Measurements from ENCODE around the gene COX7A2. TPM values are rescaled to one million over a fixed set of nuclear protein-coding genes. Genes with fewer than 3 reads are reported as not detected.

COX7A2 gene
- total RNA-seq, 2 experiments from 2014 or later, result 538 to 540 TPM

- CTCF ChIA-PET, result interaction anchor here (0.6 to 1.2 kb wide), 3 partner anchors 33 to 1570 kb away, joined by 3 read pairs; no protein-coding TSS in a partner anchor
- POLR2A ChIA-PET, result no interaction called here
Observed at GRCh38 chr6:75205776-75206575, 37.6 kb downstream of the COX7A2 start, which contains the start of gene COL12A1. Gene COL12A1, minus strand, starts transcription at chr6:75206053. Its CDS starts 3,261 bp downstream, at chr6:75202792.

GRCh38 chr6:75204959-75205775 is 38.4 kb downstream of the COX7A2 start:
- ChIA-PET POLR2A (no interaction called here), CTCF (interaction anchor here (0.7 kb wide), 1 partner anchor 32 kb away, joined by 3 read pairs; no protein-coding TSS in a partner anchor)

- POLR2A ChIA-PET, result no interaction called here
Observed at GRCh38 chr6:75204217-75204958, 39.2 kb downstream of the COX7A2 start.

GRCh38 chr6:75203721-75204120 is 39.9 kb downstream of the COX7A2 start:
- CTCF ChIA-PET, result interaction anchor here (1.2 to 1.5 kb wide), 2 partner anchors 21 to 1465 kb away, joined by 3 to 4 read pairs; no protein-coding TSS in a partner anchor

More at GRCh38 chr6:75204217-75204958, 39.2 kb downstream of the COX7A2 start:
- CTCF ChIA-PET, result interaction anchor here (1.2 to 1.5 kb wide), 2 partner anchors 21 to 1465 kb away, joined by 3 to 4 read pairs; no protein-coding TSS in a partner anchor

DNA sequence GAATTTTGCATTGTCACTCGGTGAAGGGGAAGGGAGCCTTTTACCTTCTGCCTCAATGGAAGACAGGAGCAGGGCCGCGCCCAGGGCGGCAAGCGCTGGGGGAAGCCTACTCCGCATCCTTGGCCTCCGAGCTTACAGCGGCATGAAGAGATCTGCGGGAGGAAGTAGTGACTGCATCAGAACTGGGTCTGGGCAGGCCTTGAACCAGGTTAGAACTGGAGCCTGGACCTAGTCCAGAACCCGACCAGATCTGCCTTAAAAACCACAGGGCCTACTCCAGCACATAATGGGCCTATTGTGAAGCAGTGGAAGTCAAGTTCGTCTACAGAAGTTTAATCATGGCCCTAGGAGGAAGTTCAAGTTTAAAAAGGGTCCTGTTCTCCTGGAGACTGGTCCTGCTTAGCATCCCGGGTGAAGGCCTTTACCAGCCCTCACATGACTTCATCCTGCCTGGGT is 40.9 kb downstream of the COX7A2 start:
- CTCF ChIA-PET, result interaction anchor here (0.6 to 1.5 kb wide), 4 partner anchors 9 to 1464 kb away, joined by 3 to 4 read pairs (median 4); no protein-coding TSS in a partner anchor
- POLR2A ChIA-PET, result no interaction called here

More at GRCh38 chr6:75203721-75204120, 39.9 kb downstream of the COX7A2 start:
- POLR2A ChIA-PET, result no interaction called here

DNA sequence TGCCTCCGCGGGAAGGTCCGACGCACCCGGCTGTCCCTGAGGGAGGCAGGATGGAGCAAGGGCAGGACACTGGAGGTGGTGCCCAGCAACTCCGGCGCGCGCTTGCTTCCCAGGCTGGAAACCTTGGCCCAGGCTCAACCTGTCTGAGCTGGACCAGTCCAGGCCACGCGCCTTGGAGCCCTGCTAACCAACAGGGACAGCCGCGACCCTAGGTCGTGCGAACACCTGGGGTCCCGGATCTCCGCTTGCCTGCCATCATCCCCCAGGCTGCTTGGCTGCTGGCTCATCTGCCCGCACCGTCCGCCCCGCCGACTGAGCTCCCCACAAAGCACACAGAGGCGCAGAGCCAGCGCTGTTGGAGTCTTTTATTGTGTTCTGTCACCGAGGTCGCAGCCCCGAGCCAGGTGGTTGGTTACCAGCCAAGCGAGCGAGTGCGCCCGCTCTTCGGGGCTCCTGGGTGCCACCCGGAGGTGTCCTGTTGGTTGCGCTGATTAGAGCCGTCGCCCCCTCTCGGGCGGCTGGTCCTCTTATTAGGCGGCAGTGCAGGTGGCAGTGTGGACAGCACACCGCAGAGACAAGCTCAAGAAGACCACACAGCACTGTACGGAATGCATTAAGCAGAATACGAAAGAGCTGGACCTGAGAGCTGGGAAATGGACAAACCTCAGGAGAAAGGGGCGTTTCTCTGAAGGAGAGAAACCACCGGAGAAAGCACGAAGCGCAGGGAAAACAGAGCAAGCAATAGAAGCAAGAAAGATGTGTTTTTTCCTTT is 41.5 kb downstream of the COX7A2 start:
- ChIA-PET CTCF (interaction anchor here (1.1 kb wide), 1 partner anchor 9 kb away, joined by 3 read pairs; no protein-coding TSS in a partner anchor), POLR2A (no interaction called here)

DNA sequence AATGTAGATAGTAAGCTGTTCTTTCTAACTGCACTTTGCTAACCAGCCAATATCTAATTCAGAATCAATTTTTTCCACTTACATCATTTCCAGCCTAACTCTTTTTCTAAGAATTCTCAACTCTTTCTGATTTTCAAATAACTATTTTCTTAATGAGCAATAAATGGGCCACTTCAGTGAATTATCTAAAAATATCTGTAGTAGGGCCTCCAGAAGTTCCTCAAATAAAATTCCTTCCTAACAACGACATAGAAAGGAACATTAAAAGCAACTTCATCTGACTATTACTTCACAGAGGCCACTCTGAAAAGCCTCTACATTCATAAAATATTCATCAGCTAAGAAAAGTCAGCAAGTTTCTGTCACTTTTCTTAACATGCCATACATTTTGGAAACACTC is 42.6 kb downstream of the COX7A2 start:
- ChIA-PET POLR2A (no interaction called here), CTCF (no interaction called here)

DNA sequence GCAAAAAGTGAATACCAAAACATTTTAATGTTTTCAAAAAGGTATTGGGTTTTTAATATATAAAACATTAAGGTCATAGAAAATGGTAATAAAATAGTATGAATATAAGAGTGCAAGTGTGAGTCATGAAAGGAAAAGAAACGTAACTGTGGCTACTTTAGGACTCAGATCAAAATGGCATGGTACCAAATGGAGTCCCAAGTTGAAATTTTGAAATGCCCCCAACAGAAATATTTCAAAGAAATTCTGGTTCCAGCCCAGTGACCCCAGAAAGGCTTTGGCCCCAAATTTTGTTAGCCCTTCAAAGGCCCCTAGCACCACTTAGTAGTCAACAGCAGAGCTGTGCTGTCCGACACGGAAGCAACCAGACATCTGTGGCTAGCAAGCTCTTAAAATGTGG is 43.7 kb downstream of the COX7A2 start:
- ChIA-PET POLR2A (no interaction called here), CTCF (interaction anchor here (1.0 kb wide), 1 partner anchor 10 kb away, joined by 3 read pairs; no protein-coding TSS in a partner anchor)

DNA sequence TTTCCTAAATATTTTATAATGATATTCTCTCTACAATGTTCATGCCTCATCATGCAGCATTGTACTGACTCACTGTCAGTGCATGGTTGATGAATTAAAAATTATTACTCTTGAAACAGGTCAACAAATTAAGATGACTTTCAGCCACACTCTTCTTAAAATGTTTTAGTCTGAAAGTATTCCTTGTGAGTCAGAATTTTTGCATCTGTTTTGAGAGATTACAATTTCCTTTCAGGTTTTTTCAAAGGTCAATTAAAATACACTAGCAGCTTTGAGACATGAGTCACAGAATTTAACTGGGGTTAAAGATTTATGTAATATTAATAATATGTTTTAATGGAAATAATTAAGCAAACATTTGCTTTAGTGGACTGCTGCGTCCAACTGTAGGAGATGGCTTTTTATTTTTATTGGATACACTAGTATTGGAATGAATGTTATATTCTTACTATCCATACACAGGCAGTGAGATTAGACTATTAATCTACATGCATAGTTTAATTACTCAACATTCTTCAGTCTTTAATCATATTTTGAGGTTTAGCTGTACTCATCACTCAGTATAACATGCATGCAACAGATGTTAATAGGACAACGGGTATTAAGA is 47.4 kb downstream of the COX7A2 start:
- POLR2A ChIA-PET, result no interaction called here
- CTCF ChIA-PET, result interaction anchor here (0.6 to 2.6 kb wide), 2 partner anchors 13 to 99 kb away, joined by 3 to 6 read pairs; no protein-coding TSS in a partner anchor

DNA sequence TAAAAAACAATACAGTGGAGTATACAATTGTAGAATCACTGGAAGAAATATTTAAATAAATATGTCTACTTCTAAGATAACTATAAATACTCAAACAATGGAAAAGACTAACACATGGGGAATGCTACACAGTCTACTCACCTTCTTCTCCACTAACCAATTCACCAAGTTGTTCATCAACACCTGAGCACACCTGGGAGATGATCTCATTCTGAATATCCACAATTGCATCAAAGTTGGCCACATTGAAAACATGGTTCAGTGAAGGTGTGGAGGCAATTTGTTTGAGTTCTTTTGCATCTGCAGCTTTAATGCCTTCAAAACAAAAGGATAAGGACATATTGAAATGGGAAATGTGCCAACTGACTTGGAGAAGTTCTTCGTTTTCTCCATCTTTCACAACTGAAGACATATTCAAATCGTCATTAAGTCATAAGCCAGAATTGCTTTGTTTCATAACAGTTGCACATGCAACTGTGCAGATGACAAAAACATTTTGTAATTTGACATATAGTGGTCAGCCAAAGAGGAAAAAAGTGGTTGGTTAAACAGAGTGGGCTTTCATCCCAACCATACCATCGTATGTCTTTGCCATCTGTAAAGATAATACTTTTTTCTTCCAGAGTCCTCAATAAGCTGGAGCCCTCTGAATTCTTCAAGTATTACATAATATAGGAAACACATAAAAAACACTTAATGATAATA is 55.2 kb downstream of the COX7A2 start:
- POLR2A ChIA-PET, result no interaction called here
- CTCF ChIA-PET, result no interaction called here

Other genes with a start within 250 kb of the COX7A2 start
- gene COL12A1, start 37.7 kb downstream of the COX7A2 start, total RNA-seq, result not detected
- gene TMEM30A, start 41.0 kb upstream of the COX7A2 start, total RNA-seq, result 10 to 100 TPM; 47.3 to 54.4 TPM
- gene FILIP1, start 250.0 kb upstream of the COX7A2 start, total RNA-seq, result not detected

All from activated CD8-positive, alpha-beta memory T cell treated with anti-CD3 and anti-CD28 coated beads for 36 hours (primary cell).